Bronchial epithelial cell (primary cell): Measurements from ENCODE around the gene GAA. TPM values are rescaled to one million over a fixed set of nuclear protein-coding genes. Genes with fewer than 3 reads are reported as not detected.

Experiments used
- DNase-seq: peaks from one replicate; pipeline ENCODE4 v3.0.0-alpha.2; 2010; ENCODE audit warnings: low read depth
- FAIRE-seq: peaks from 2 replicates; lab custom pipeline; 2011; peaks lifted over from hg19 to GRCh38; lab: Jason Lieb, UNC
- H3K27me3 ChIP-seq: 2 replicates; pipeline ENCODE4 v1.5.1; 2011; ENCODE audit warnings: low read length; ENCODE audit not compliant: control insufficient read depth, insufficient read depth
- H3K36me3 ChIP-seq: 2 replicates; pipeline ENCODE4 v1.5.1; 2011; ENCODE audit warnings: low read length; ENCODE audit not compliant: control insufficient read depth, insufficient read depth
- H3K4me3 ChIP-seq: 2 replicates; pipeline ENCODE4 v1.5.1; 2011; ENCODE audit warnings: mild to moderate bottlenecking, low read depth, low read length, control low read depth
- total RNA-seq: library from RNA; depleted of rRNA; stranded (reverse); fragments of >200 nt; gene quantifications from 2 replicates; pipeline ENCODE4 v1.2.1, GENCODE V29; 2014
- TF ChIP-seq, protein P1 (sequence below): IDR thresholded peaks from 2 replicates; pipeline ENCODE4 v1.5.1; 2011; ENCODE audit warnings: mild to moderate bottlenecking, moderate library complexity, low read length, control low read depth, inconsistent platforms; ENCODE audit not compliant: insufficient read depth, severe bottlenecking

Gene GAA
- total RNA-seq, 1 donor from 2014 or later = 21.1 TPM

DNA sequence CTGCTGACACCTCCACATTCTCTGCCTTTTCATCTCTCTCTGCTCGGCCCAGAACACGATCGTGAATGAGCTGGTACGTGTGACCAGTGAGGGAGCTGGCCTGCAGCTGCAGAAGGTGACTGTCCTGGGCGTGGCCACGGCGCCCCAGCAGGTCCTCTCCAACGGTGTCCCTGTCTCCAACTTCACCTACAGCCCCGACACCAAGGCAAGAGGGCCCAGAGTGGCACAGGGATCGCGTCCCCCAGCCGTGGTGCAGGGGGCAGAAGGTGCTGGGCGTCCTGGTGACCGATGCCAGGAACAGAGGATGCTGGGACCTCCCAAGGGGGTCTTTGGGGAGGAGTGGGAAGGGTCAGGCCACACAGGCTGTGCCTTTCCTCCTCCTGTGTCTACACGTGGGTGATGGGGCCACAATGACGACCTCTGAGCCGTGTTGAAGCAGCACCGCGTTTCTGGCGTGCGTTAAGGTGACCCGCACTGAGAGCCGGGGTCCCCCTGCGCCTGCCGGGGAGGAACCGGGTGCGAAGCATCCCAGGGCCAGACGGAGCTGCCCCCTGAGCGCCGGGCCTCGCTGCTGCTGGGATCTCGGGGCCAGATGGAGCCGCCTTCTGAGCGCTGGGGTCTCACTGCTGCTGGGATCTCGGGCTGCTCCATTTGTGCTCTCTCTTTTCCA lies 17.4 kb downstream of the GAA start:
- no peak for DNase-seq
- Histone ChIP-seq H3K27me3 (no peaks in the 10 kb centered on the region), H3K36me3 (no peaks in the 10 kb centered on the region), H3K4me3 (no peak overlapping the region)
- TF ChIP-seq, protein P1, sequence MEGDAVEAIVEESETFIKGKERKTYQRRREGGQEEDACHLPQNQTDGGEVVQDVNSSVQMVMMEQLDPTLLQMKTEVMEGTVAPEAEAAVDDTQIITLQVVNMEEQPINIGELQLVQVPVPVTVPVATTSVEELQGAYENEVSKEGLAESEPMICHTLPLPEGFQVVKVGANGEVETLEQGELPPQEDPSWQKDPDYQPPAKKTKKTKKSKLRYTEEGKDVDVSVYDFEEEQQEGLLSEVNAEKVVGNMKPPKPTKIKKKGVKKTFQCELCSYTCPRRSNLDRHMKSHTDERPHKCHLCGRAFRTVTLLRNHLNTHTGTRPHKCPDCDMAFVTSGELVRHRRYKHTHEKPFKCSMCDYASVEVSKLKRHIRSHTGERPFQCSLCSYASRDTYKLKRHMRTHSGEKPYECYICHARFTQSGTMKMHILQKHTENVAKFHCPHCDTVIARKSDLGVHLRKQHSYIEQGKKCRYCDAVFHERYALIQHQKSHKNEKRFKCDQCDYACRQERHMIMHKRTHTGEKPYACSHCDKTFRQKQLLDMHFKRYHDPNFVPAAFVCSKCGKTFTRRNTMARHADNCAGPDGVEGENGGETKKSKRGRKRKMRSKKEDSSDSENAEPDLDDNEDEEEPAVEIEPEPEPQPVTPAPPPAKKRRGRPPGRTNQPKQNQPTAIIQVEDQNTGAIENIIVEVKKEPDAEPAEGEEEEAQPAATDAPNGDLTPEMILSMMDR = no peak
- no peak for FAIRE-seq

DNA sequence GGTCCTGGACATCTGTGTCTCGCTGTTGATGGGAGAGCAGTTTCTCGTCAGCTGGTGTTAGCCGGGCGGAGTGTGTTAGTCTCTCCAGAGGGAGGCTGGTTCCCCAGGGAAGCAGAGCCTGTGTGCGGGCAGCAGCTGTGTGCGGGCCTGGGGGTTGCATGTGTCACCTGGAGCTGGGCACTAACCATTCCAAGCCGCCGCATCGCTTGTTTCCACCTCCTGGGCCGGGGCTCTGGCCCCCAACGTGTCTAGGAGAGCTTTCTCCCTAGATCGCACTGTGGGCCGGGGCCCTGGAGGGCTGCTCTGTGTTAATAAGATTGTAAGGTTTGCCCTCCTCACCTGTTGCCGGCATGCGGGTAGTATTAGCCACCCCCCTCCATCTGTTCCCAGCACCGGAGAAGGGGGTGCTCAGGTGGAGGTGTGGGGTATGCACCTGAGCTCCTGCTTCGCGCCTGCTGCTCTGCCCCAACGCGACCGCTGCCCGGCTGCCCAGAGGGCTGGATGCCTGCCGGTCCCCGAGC lies 17.9 kb downstream of the GAA start:
- Histone ChIP-seq H3K36me3 (no peaks in the 10 kb centered on the region), H3K27me3 (no peaks in the 10 kb centered on the region), H3K4me3 (no peak overlapping the region)
- TF ChIP-seq, protein P1 = no peak
- FAIRE-seq (no peak), DNase-seq (no peak)

DNA sequence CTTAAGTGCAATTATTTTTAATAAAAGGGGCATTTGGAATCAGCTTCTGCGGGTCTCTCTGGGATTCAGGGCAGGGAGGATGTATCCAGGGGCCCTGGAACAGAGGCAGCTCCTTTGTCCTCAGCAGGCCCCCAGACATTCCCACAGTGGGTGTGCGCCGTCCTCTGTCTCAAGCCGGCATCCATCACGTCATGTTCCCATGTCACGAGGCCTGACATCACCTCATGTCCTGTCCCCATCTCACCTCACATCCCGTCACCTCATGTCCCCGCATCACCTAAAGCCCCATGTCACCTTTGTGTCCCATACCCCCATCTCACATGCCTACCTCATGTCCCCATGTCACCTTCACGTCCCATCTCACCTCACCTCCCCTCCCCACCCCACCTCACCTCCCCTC lies 18.5 kb downstream of the GAA start:
- no peak for FAIRE-seq
- Histone ChIP-seq H3K27me3 (no peaks in the 10 kb centered on the region), H3K4me3 (no peak overlapping the region), H3K36me3 (no peaks in the 10 kb centered on the region)
- TF ChIP-seq, protein P1 = no peak
- DNase-seq = no peak

DNA sequence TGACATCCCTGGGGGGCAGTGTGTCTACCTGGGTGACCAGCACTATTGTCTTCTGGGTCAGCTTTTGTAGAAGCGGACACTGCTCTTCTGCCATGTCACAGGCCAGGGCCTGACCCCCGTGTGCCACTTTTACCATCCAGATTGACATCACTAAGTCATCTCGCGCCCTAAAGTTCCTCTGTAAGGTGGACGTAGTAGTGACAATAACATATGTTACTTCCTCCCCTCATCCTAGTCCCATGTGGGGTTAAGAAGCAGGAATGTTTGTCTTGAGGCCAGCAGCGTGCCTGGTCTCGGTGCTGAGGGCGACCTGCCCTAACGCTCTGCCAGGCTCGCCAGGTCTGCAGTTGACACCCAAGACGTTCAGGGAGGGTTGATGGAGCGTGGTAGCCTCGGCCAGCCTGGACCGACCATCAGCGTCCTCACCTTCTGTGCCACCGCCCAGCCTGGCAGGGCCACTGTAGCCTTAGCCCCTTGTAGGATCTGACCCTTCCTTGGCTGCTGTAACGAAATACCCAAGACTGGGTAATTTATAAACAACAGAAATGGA lies 20.7 kb downstream of the GAA start:
- DNase-seq (no peak), FAIRE-seq (no peak)
- Histone ChIP-seq H3K4me3 (no peak overlapping the region), H3K27me3 (no peaks in the 10 kb centered on the region), H3K36me3 (no peaks in the 10 kb centered on the region)
- TF ChIP-seq, protein P1 = no peak

DNA sequence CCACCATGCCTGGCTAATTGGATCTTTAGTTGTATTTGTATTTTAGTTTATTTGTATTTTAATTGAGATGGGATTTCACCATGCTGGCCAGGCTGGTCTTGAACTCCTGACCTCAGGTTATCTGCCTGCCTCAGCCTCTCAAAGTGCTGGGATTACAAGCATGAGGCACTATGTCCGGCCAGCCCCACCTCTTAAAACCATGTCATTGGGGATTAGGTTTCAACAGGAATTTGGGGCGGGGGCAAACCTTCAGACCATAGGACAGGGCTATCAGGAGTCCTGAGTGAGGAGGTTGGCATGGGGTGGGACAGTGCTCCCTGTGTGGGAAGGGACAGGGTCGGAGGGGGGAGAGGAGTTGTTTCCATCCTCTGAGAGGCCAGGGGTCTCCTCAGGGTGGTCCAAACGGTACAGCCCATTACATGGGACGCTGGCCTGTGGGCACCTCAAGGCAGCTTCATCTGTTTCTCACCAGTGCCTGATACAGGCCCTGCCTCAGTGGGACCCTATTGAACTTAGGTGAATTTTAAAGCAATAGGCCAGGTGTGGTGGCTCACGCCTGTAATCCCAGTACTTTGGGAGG lies 21.6 kb downstream of the GAA start:
- no peak for DNase-seq
- TF ChIP-seq, protein P1 = no peak
- H3K36me3 ChIP-seq = no peaks in the 10 kb centered on the region
- no peaks in the 10 kb centered on the region for H3K27me3 ChIP-seq
- no peak for FAIRE-seq
- no peak overlapping the region for H3K4me3 ChIP-seq
